ENCODE data around the gene SNX8.

GRCh38 chr7:2278026-2278425, 36.2 kb downstream of the SNX8 start:
- no peak for TF ChIP-seq EZH2 (IDR thresholded peaks at IDR 0.05; ENCODE audit: borderline replicate concordance)
- no peak for TF ChIP-seq CTCF (IDR thresholded peaks at IDR 0.05; ENCODE audit: poor library complexity)

All from hepatocyte (in vitro differentiated cells).